Measurements from ENCODE around the gene MCUB.
A peak's percentile ranks its signal among the peaks of the same experiment; 100 is the strongest.
"Not testable (repeated sequence)": the region's sequence is repeated elsewhere in the genome, so short reads cannot be mapped to it uniquely, and the experiment has no call there.

MCUB gene

DNA sequence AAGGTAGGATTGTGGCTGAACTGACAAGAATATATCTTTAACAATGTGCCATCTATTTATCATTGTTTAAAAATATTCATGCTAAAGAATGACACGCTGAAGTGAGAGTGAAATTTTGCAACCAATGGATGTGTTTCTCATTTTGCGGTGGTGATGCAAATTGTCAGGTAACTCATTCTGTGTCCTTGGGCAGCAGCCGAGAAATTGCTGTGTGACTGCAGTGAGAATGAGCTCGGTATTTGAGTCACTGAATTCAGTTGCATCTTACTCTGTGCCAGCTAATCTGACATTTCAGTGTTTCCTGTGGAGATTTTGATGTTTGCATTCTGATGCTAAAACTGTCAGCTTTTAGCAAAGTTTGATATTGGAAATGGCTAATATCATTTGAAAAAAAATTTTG lies 28.1 kb downstream of the MCUB start:
- peak; percentile 77 for DNase-seq

DNA sequence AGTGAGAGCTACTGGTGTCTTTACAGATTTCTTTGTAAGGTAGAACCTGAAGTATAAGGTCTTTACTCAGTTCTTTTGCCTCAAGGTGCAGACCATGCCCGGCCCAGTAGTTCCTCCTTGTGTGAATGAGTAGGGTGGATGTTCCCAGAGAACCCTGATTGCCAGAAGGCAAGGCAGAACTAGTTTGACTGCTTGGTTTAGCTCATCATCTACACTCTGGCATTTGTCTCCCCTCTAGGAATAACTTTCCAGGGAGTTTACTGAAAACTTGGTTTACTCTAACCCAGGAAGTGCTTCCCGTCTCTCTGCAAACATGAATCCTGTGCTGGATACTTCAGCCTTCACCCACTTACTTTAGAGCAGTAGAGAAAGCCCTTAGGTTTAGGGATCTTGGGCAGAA lies 29.1 kb downstream of the MCUB start:
- DNase-seq = no peak

DNA sequence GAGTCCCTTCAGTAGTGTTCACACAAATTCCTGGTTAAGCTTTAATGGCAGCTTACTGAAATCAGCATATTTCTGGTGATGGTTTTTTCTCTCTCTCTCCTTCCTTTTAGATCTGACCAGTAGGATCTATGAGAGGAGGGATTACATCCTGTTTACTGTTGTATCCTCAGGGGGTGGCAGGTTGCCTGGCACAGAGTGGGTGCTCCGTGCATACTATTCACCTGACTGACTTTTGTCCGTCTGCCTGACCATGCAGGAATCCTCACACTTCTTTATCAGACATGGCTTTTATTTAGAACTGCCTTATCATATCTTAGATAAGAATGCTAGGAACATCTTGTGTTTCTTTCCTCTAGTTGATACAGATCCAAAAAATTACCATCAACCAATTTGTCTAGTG lies 29.6 kb downstream of the MCUB start:
- DNase-seq = no peak

DNA sequence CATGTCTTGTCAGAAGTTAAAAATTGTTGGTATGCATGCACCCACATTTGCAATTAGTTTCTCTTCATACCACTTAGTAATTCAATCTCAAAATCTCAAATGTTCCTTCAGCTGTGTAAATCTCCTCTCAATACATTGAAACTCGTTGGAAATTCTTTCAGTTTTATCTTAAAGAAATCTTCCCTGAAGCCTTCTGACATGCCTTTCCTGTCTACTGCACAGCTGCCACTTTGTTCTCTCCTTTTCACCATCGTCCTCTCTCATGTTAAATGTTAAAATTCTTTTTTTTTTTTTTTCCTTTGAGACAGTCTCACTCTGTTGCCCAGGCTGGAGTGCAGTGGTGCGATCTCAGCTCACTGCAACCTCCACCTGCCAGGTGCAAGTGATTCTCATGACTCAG lies 30.9 kb downstream of the MCUB start:
- DNase-seq = no peak

DNA sequence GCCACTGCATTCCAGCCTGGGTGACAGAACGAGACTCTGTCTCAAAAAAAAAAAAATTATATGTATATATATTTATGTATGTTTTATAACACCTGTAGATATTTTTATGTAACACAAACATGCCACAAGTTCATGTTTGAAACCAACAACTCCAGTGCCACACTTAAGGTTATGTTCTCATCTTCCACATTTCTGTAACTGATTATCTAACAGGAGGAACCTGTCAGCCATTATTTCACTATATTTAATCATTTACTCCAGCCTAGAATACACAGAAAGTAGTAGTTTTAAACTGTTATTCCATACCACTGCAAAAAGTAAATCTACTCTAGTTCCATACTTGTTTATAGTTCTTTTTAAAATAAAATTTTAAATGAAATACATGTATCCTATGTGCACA lies 32.3 kb downstream of the MCUB start:
- DNase-seq = no peak

DNA sequence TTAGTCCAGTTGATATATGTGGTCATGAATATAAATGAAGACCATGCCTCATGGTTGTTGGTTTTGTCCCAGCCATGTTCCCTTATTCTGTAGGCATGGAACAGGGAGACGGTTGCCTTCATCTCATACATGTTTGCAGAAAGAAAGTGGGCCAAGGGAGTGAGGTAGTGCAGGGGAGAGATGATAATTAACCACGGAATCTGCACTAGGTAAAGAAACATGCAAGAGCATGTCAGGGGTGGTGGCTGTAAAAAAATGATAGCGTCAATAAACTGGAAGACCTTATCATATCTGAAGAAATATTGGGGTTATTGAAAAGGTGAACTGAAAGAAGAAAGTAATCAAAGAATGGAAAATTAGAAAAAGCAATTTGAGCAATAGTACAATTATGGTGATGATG lies 35.1 kb downstream of the MCUB start:
- not testable (repeated sequence) for DNase-seq

DNA sequence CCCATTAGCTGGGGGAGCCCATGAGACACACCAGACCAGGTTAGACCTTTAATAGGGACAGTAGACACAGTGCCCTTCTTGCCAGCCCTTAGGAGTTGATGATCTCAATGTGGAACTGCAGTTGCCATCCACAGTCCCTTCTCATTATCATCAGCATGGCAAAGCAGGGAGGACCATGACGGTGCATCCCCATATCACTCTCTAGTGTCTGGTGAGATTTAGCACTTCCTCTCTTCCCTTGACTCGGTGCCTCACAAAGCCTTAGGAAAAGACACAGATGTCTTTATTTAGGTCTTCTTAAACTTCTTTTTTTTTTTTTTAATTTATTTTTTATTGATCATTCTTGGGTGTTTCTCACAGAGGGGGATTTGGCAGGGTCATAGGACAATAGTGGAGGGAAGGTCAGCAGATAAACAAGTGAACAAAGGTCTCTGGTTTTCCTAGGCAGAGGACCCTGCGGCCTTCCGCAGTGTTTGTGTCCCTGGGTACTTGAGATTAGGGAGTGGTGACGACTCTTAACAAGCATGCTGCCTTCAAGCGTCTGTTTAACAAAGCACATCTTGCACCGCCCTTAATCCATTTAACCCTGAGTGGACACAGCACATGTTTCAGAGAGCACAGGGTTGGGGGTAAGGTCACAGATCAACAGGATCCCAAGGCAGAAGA lies 36.5 kb downstream of the MCUB start:
- DNase-seq = not testable (repeated sequence)

- no peak for DNase-seq
Measured at GRCh38 chr4:109599046-109599652, 39.1 kb downstream of the MCUB start.

DNA sequence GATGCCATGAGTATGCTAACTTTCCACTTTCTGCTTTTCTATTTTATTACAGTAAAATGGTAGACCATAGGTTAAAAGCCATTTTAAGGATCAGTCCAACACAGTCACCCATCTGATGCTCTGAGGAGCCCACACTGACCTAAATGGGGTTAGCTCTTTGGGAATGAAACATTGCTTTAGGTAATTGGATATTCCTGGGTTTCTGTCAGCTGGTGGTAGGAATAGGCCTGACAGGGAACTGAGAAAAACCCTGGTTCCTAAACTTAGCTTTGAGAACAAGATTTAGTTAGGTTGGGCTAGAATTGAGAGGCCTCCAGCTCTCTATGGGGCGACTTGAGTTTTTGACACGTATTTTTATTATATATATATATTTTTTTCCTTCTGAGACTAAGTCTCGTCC lies 40.4 kb downstream of the MCUB start:
- DNase-seq = no peak

GRCh38 chr4:109601336-109601735 lies 41.3 kb downstream of the MCUB start:
- DNase-seq = no peak

DNA sequence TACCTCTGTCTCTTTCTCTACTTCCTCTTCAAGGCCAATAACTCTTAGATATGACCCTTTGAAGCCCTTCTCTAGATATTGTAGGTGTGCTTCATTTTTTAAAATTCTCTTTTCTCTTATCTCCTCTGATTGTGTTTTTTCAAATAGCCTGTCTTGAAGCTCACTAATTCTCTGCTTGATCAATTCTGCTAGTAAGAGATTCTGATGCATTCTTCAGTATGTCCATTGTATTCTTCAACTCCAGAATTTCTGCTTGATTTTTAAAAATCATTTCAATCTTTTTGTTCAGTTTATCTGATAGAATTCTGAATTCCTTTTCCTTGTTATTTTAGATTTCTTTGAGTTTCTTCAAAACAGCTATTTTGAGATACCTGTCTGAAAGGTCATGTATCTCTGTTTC lies 47.9 kb downstream of the MCUB start:
- no peak for DNase-seq

DNA sequence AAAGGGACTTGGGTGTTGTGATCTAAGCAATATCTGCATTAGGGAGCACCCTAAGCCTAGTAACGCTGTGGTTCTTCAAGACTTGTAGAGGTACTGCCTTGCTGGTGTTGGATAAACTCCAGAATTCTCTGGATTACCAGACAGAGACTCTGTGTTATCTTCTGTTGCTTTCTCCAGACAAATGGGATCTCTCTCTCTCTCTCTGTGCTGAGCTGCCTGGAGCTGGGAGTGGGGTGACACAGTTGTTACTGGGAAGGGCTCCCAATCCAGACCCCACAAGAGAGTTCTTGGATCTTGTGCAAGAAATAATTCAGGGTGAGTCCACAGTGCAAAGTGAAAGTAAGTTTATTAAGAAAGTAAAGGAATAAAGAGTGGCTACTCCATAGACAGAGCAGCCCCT lies 48.8 kb downstream of the MCUB start:
- DNase-seq = no peak

DNA sequence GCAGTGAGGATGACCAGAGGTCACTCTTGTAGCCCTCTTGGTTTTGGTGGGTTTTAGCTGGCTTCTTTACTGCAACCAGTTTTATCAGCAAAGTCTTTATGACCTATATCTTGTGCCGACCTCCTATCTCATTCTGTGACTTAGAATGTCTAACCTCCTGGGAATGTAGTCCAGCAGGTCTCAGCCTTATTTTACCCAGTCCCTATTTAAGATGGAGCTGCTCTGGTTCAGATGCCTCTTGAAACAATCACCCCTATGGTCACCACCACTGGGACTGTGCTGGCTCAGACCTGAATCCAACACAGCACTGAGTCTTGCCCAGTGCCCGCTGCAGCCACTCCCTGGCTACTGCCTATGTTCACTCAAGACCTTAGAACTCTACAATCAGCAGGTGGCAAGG lies 49.4 kb downstream of the MCUB start:
- DNase-seq = no peak

GRCh38 chr4:109610489-109610888 lies 50.4 kb downstream of the MCUB start:
- no peak for DNase-seq

DNA sequence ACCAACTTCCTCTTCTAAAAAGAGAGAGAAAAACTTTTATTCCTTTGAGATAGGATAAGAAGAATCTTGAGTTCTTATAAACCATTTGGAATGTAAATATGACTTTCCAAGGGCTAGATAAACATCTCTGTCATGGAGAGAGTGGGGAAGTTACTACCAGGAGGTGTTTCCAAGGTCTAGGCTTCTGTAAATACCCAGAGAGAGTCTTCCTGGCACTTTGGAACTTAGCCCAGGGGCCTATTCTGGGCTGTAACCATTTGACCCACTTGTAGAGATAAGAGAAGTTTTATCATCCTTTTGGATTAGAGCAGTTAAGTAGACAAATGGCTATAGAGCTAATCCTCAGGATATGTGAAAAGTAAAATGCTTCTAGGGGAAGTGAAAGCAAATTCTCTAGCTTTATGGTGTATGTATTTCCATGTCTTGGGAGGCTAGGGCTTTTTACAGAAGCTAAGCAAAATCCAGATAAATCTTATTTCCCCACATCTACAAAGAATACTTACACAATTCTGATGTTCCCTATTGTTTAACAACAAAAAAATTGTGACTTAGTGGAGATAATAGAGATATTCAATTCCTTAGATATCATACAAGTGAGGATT lies 51.1 kb downstream of the MCUB start:
- DNase-seq = no peak

- DNase-seq = no peak
Measured at GRCh38 chr4:109614015-109614414, 54.0 kb downstream of the MCUB start.

- no peak for DNase-seq
Measured at GRCh38 chr4:109614466-109614865, 54.4 kb downstream of the MCUB start.

- DNase-seq = no peak
Measured at GRCh38 chr4:109615742-109616141, 55.7 kb downstream of the MCUB start.

GRCh38 chr4:109616243-109616642 lies 56.2 kb downstream of the MCUB start:
- DNase-seq = no peak

DNA sequence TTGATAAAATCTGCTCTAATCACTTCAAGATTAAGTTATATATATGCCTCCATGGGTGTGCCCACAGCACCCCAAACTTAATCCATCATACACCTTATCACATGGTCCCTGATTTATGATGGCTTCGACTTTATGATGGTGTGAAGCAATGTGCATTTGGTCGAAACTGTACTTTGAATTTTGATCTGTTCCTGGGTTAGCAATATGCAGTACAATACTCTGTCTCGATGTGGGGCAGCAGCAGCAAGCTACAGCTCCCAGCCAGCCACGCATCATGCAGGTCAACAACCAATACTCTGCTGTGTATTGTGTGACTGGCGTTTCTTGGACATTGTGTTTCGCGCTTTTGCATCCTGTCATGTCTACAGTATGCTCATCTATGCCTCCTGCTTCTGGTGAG lies 62.6 kb downstream of the MCUB start:
- DNase-seq = no peak

GRCh38 chr4:109624536-109624935 lies 64.5 kb downstream of the MCUB start:
- DNase-seq = no peak

DNA sequence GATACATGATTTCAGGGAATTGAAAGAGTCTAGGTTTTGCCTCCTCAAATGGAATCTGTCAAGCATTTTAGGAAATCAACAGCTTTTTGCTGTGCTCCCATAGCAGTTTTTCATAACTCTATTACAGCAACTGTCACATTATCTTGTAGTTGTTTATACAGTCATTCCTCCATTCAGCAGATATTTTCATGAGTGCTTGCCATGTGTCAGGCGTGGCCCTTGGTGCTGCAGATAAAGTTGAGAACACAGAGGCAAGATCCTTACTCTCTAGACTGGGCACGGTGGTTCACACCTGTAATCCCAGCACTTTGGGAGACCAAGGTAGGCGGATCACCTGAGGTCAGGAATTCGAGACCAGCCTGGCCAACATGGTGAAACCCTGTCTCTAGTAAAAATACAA lies 67.3 kb downstream of the MCUB start:
- DNase-seq = no peak

DNA sequence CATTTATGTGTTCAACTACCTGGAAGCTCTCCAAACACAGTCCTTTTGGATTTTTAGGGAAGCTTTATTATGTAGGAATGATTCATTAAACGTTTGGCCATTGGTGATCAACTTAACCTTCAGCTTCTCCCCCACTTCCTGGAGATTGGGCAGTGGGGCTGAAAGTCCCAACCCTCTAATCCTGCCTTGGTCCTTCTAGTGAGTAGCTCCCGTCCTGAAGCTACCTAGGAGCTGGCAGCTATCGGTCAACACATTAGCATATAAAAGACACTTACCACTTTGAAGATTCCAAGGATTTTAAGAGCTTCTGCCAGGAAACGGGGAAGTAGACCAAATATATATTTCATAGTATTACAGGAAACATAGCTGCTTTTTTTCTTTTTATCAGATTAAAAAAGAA lies 69.7 kb downstream of the MCUB start:
- DNase-seq = no peak

DNA sequence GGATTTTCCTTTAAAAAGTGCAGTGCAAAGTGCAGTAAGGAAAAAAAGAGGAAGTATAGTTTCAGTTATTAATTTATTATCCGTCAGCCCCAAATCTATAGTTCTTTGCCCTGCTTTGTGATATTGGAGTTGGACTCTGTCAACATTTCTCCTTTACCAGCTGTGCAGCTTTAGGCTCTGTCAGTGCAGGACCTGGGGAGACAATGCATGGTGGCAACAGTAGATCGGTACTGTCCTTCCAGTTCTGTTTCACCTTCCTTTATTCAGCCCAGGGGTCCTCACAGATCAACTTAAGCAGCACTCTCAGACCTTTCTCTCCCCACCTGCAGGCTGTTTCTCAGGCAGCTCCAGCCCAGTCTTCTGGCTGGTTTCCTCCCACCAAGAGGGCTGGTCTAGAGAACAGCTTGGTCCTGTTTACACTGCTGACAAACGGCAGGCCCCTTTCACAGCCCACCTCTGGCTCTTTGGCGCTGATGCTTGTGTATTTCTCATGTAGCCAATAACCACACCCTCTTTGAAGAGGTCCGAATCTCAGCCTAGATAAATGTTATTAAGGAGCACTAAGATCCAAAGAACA lies 71.6 kb downstream of the MCUB start:
- DNase-seq = no peak
